OCI-LY1 (cell line): Measurements from ENCODE around the gene HS1BP3.

ENCODE experiments used
- H2AFZ ChIP-seq: fragments of 200-600 bp; sonication (generic), shearing (Covaris generic); 2 replicates; pipeline ENCODE4 v1.6.0; 2014; ENCODE audit warnings: antibody characterized with exemption, mild to moderate bottlenecking, low read length
- H3F3A ChIP-seq: fragments of 200-600 bp; sonication (generic), shearing (Covaris generic); 2 replicates; pipeline ENCODE4 v1.6.0; 2014; ENCODE audit warnings: mild to moderate bottlenecking, antibody characterized with exemption, low read length, moderate library complexity; ENCODE audit not compliant: insufficient read depth
- H3K27ac ChIP-seq: fragments of 200-600 bp; sonication (generic); 2 replicates; pipeline ENCODE4 v1.5.1; 2014; ENCODE audit warnings: low read length, mixed run types, mild to moderate bottlenecking, low read depth; ENCODE audit not compliant: poor library complexity, severe bottlenecking
- H3K27me3 ChIP-seq: fragments of 200-600 bp; sonication (generic); 2 replicates; pipeline ENCODE4 v1.6.0; 2014; ENCODE audit warnings: antibody characterized with exemption, mild to moderate bottlenecking, low read length, moderate library complexity; ENCODE audit not compliant: insufficient read depth
- H3K36me3 ChIP-seq: fragments of 200-600 bp; sonication (generic); 2 replicates; pipeline ENCODE4 v1.6.1; 2014; ENCODE audit warnings: mild to moderate bottlenecking, antibody characterized with exemption, low read length, moderate library complexity, mixed read lengths; ENCODE audit not compliant: insufficient read depth
- H3K4me1 ChIP-seq: fragments of 200-600 bp; sonication (generic); 2 replicates; pipeline ENCODE4 v1.5.1; 2014; ENCODE audit warnings: mild to moderate bottlenecking, low read length, moderate library complexity; ENCODE audit not compliant: insufficient read depth, severe bottlenecking
- H3K4me2 ChIP-seq: fragments of 200-600 bp; sonication (generic), shearing (Covaris generic); 2 replicates; pipeline ENCODE4 v1.6.1; 2014; ENCODE audit warnings: low read length
- H3K4me3 ChIP-seq: fragments of 200-600 bp; sonication (generic); 2 replicates; pipeline ENCODE4 v1.5.1; 2014; ENCODE audit warnings: low read length, low read depth, mild to moderate bottlenecking, mixed read lengths; ENCODE audit not compliant: poor library complexity, severe bottlenecking
- H3K79me2 ChIP-seq: fragments of 200-600 bp; shearing (Covaris generic); 2 replicates; pipeline ENCODE4 v1.6.1; 2016; ENCODE audit warnings: mixed run types, low read length, mixed read lengths; ENCODE audit not compliant: insufficient read depth
- H3K9ac ChIP-seq: fragments of 200-600 bp; sonication (generic), shearing (Covaris generic); 2 replicates; pipeline ENCODE4 v1.6.1; 2014; ENCODE audit warnings: mild to moderate bottlenecking, low read length, mixed read lengths
- H3K9me2 ChIP-seq: fragments of 200-600 bp; sonication (generic), shearing (Covaris generic); 2 replicates; pipeline ENCODE4 v1.6.1; 2014; ENCODE audit warnings: low read depth, mild to moderate bottlenecking, low read length, mixed read lengths
- H3K9me3 ChIP-seq: fragments of 200-600 bp; shearing (Covaris generic); 2 replicates; pipeline ENCODE4 v1.6.1; 2014; ENCODE audit warnings: low read length, mixed read lengths
- H4K20me1 ChIP-seq: fragments of 200-600 bp; sonication (generic), shearing (Covaris generic); 2 replicates; pipeline ENCODE4 v1.6.0; 2016; ENCODE audit warnings: mild to moderate bottlenecking, low read length; ENCODE audit not compliant: insufficient read depth
- EZH2 ChIP-seq: fragments of 200-600 bp; sonication (generic), shearing (Covaris generic); IDR thresholded peaks from 2 replicates; pipeline ENCODE4 v1.8.0; 2017; ENCODE audit warnings: borderline replicate concordance, mixed run types, mild to moderate bottlenecking, antibody characterized with exemption, low read length, moderate library complexity, mixed read lengths
- TF ChIP-seq, protein P1 (sequence below): fragments of 200-600 bp; sonication (generic), shearing (Covaris generic); IDR thresholded peaks from 2 replicates; pipeline ENCODE4 v1.5.1; 2017; ENCODE audit warnings: mild to moderate bottlenecking, antibody characterized with exemption, low read length, moderate library complexity, mixed read lengths

The HS1BP3 gene

DNA sequence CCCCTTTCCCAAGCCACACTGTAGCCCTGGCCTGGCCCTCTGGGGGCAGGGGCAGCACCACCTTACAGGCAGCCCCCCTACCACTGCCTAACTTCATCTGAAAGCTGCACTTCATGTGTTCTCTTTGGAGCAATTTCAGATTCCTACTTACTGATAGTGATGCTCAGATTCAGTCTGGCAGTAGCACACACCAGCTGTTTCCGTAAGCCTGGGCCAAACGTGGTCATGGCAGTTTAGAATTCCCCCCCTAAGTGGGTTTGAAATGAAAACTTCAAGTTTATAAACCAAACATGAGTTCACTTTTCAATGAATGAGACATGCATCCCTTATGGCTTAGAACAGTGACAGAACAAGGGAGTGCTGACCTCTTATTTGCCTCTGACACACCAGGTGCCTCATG lies 45.5 kb upstream of the HS1BP3 start:
- TF ChIP-seq, protein P1, sequence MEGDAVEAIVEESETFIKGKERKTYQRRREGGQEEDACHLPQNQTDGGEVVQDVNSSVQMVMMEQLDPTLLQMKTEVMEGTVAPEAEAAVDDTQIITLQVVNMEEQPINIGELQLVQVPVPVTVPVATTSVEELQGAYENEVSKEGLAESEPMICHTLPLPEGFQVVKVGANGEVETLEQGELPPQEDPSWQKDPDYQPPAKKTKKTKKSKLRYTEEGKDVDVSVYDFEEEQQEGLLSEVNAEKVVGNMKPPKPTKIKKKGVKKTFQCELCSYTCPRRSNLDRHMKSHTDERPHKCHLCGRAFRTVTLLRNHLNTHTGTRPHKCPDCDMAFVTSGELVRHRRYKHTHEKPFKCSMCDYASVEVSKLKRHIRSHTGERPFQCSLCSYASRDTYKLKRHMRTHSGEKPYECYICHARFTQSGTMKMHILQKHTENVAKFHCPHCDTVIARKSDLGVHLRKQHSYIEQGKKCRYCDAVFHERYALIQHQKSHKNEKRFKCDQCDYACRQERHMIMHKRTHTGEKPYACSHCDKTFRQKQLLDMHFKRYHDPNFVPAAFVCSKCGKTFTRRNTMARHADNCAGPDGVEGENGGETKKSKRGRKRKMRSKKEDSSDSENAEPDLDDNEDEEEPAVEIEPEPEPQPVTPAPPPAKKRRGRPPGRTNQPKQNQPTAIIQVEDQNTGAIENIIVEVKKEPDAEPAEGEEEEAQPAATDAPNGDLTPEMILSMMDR: no peak
- TF ChIP-seq EZH2: no peak
- Histone ChIP-seq H3F3A (no peaks in the 10 kb centered on the region), H3K27ac (no peak overlapping the region), H3K9me3 (no peaks in the 10 kb centered on the region), H3K79me2 (no peaks in the 10 kb centered on the region), H3K4me3 (no peak overlapping the region), H3K27me3 (no peaks in the 10 kb centered on the region), H3K9me2 (no peaks in the 10 kb centered on the region), H3K36me3 (peaks cover 18% of the 10 kb centered on the region; the same call in 1 of the 2 replicates), H3K4me2 (no peak overlapping the region), H3K4me1 (peaks cover 5% of the 10 kb centered on the region), H3K9ac (no peak overlapping the region), H2AFZ (no peak overlapping the region), H4K20me1 (no peaks in the 10 kb centered on the region)

DNA sequence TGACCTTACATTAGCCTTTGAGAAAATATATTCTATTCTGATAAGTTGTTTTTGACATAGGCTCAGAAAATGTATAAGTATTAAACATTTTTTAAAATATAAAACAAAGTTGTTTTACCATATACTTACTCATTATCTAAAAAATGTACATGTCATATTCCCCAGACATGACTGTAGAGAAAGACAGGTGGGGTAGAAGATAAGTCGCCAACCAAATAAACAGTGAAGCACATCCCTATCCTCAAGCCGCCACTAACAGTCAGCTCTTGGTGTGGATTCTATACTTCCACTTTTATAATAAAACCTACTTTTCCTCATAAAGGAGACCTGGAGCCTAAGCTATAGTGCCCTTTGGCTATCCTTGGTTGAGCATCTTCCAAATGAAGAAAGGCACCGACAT lies 42.4 kb upstream of the HS1BP3 start:
- Histone ChIP-seq H2AFZ (no peak overlapping the region), H3K4me2 (no peak overlapping the region), H3K9me2 (no peaks in the 10 kb centered on the region), H3K79me2 (no peaks in the 10 kb centered on the region), H3K27ac (no peak overlapping the region), H3K36me3 (peaks cover 29% of the 10 kb centered on the region), H3K4me1 (no peaks in the 10 kb centered on the region), H3K9ac (no peak overlapping the region), H4K20me1 (no peaks in the 10 kb centered on the region), H3K27me3 (no peaks in the 10 kb centered on the region), H3K4me3 (no peak overlapping the region), H3K9me3 (no peaks in the 10 kb centered on the region), H3F3A (no peaks in the 10 kb centered on the region)
- TF ChIP-seq, protein P1: no peak

GRCh38 chr2:20692081-20692480 lies 41.2 kb upstream of the HS1BP3 start:
- Histone ChIP-seq H3K27ac (no peak overlapping the region), H3F3A (no peaks in the 10 kb centered on the region), H3K4me1 (no peaks in the 10 kb centered on the region), H4K20me1 (no peaks in the 10 kb centered on the region), H3K36me3 (peaks cover 36% of the 10 kb centered on the region), H2AFZ (no peak overlapping the region), H3K79me2 (no peaks in the 10 kb centered on the region), H3K9ac (no peak overlapping the region), H3K4me3 (no peak overlapping the region), H3K9me2 (no peaks in the 10 kb centered on the region), H3K4me2 (no peak overlapping the region), H3K27me3 (no peaks in the 10 kb centered on the region), H3K9me3 (no peaks in the 10 kb centered on the region)
- TF ChIP-seq, protein P1: no peak
- TF ChIP-seq EZH2: no peak
